ENCODE data around the gene DHX35.

The DHX35 gene

DNA sequence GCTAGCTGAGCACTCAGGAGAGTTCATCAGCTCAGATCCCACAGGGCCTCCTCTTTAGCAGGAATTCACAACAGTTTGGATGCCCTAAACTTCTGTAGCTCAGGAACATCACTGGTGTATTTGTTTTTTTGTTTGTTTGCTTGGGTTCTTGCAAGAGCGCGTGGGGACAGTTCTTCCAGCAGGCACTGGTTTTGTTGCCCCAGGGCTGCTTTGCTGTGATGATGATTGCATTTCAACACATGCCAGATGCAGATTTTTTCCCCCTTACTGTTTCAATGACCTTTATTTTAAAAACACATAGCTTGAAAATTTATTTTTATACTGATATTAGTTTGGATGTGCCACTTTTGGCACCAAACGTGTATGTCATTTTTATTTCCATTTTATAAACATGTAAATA, 77.1 kb downstream of the DHX35 start:
- ChIA-PET POLR2A (no interaction called here), CTCF (no interaction called here)
- DNase-seq (ENCODE audit: extremely low spot score) = no peak
- TF ChIP-seq FOXA1 (IDR thresholded peaks at IDR 0.05) (no peak), CTBP1 (IDR thresholded peaks at IDR 0.05; ENCODE audit: borderline replicate concordance) (no peak), SUZ12 (IDR thresholded peaks at IDR 0.05) (no peak), ELF4 (IDR thresholded peaks at IDR 0.05) (no peak), ZNF384 (IDR thresholded peaks at IDR 0.05) (no peak), BHLHE40 (IDR thresholded peaks at IDR 0.05; ENCODE audit: borderline replicate concordance) (no peak), L3MBTL2 (conservative IDR thresholded peaks at IDR 0.05) (no peak), ARNT (IDR thresholded peaks at IDR 0.05) (no peak), HDGF (IDR thresholded peaks at IDR 0.05; ENCODE audit: borderline replicate concordance) (no peak), NFRKB (IDR thresholded peaks at IDR 0.05) (no peak), LEF1 (IDR thresholded peaks at IDR 0.05; ENCODE audit: borderline replicate concordance) (no peak), TARDBP (IDR thresholded peaks at IDR 0.05) (no peak), FOXK2 (IDR thresholded peaks at IDR 0.05) (no peak), FOXM1 (IDR thresholded peaks at IDR 0.05; ENCODE audit: borderline replicate concordance) (no peak)
- TF ChIP-seq, protein P1, sequence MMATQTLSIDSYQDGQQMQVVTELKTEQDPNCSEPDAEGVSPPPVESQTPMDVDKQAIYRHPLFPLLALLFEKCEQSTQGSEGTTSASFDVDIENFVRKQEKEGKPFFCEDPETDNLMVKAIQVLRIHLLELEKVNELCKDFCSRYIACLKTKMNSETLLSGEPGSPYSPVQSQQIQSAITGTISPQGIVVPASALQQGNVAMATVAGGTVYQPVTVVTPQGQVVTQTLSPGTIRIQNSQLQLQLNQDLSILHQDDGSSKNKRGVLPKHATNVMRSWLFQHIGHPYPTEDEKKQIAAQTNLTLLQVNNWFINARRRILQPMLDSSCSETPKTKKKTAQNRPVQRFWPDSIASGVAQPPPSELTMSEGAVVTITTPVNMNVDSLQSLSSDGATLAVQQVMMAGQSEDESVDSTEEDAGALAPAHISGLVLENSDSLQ (IDR thresholded peaks at IDR 0.05) = no peak

DNA sequence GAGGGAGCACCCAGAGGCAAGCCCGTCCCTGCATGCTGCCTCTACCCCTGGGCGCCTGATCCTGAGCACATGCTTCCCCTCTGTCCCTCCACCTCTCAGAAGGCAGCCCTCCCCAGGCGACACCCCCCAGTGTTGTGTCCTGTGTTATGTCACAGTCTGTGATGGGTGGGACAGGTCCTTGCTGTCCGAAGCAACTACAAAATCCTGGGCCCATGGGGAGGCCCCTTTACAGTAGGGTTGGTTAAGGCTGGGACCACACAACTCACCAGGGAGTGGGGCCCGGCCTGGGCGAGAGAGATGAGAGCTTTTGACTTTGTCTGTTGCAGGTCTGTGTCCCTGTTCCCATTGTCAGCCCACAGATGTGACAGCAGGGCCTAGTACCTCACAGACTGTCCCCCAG, 78.0 kb downstream of the DHX35 start:
- ChIA-PET POLR2A (interaction anchor here (1.9 kb wide), 1 partner anchor 78 kb away, joined by 4 read pairs; the partner anchor contains the start of gene DHX35), CTCF (interaction anchor here (1.7 kb wide), 1 partner anchor 9 kb away, joined by 5 read pairs; no protein-coding TSS in a partner anchor)
- DNase-seq (ENCODE audit: extremely low spot score) = no peak
- TF ChIP-seq FOXA1 (IDR thresholded peaks at IDR 0.05) (no peak), BHLHE40 (IDR thresholded peaks at IDR 0.05; ENCODE audit: borderline replicate concordance) (no peak), TARDBP (IDR thresholded peaks at IDR 0.05) (no peak), SUZ12 (IDR thresholded peaks at IDR 0.05) (no peak), ARNT (IDR thresholded peaks at IDR 0.05) (no peak), LEF1 (IDR thresholded peaks at IDR 0.05; ENCODE audit: borderline replicate concordance) (no peak), FOXM1 (IDR thresholded peaks at IDR 0.05; ENCODE audit: borderline replicate concordance) (no peak), HDGF (IDR thresholded peaks at IDR 0.05; ENCODE audit: borderline replicate concordance) (no peak), NFRKB (IDR thresholded peaks at IDR 0.05) (no peak)

DNA sequence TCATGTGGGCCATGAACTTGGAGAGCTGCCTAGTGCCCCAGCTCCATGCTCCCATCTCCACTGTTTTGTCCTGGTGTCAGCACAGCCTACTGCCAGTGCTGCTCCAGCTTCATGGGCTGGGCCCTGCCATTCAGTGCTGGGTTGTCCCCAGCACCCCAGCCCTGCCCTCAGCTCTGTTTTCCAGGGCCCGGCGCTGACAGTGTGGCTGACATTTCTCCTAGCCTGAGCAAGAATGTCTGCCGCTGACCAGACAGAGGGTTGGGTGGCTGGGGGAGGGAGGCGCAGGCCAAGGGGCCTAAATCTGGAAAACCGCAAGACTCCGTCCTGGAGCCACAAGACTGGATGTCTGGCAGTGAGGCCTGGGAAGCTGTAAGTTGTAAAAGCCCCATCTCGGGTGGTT, 78.9 kb downstream of the DHX35 start:
- no peak for DNase-seq (ENCODE audit: extremely low spot score)
- ChIA-PET CTCF (interaction anchor here (1.7 kb wide), 1 partner anchor 8 kb away, joined by 5 read pairs; no protein-coding TSS in a partner anchor), POLR2A (interaction anchor here (1.3 to 1.9 kb wide), 2 partner anchors 8 to 79 kb away, joined by 4 to 5 read pairs; partner anchors contain the start of gene DHX35)
- no peak for TF ChIP-seq FOXA1 (IDR thresholded peaks at IDR 0.05)
- no peak for TF ChIP-seq LEF1 (IDR thresholded peaks at IDR 0.05; ENCODE audit: borderline replicate concordance)
- no peak for TF ChIP-seq FOXK2 (IDR thresholded peaks at IDR 0.05)
- no peak for TF ChIP-seq L3MBTL2 (conservative IDR thresholded peaks at IDR 0.05)
- TF ChIP-seq ZNF384 (IDR thresholded peaks at IDR 0.05) = no peak
- TF ChIP-seq BHLHE40 (IDR thresholded peaks at IDR 0.05; ENCODE audit: borderline replicate concordance) = no peak
- TF ChIP-seq, protein P1 (IDR thresholded peaks at IDR 0.05) = no peak
- no peak for TF ChIP-seq FOXM1 (IDR thresholded peaks at IDR 0.05; ENCODE audit: borderline replicate concordance)
- no peak for TF ChIP-seq SUZ12 (IDR thresholded peaks at IDR 0.05)
- no peak for TF ChIP-seq SP1 (IDR thresholded peaks at IDR 0.05)

DNA sequence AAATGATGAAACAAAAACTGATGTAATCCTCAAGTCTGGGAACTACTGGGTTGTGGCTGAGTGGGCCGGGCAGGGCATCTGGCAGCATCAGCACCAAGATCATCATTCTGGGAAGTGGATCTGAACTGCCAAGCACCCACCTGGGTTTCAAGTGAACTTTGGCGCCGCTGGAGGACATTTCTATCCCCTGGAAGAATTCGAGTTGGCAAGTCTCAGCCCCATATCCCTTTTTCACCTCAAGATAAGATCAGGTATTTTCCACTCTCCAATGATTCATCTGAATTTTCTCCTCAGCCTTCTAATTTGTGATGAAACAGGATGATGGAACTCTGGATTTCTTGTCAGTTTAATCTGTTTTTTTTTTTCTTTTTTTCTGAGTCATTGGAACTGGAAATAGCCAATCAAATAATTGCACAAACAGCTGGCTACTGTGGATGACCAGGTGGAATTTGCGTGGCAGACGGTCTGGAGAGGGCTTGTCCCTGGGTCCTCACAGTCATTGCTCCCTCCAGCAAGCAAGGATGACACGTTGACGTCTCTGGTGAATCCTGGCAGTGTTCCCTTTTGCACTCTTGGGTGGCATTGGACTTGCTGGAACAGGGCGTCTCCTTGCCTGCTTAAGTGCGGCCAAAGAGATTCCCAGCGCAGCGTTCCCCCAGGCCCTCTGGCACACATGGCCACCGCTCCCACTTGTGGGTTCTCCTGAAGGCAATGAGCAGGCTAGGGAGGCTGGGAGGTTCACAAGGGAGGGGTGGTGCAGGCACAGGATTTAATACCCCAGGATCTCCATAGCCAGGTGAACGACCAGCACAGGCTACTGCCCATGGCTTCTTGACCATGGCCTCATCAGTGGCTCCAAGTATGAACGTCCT, 80.4 kb downstream of the DHX35 start:
- DNase-seq (ENCODE audit: extremely low spot score) = no peak
- POLR2A ChIA-PET = no interaction called here
- TF ChIP-seq NFRKB (IDR thresholded peaks at IDR 0.05) = no peak
- TF ChIP-seq ELF4 (IDR thresholded peaks at IDR 0.05) = no peak
- no peak for TF ChIP-seq CTBP1 (IDR thresholded peaks at IDR 0.05; ENCODE audit: borderline replicate concordance)
- no peak for TF ChIP-seq FOXA1 (IDR thresholded peaks at IDR 0.05)
- TF ChIP-seq FOXM1 (IDR thresholded peaks at IDR 0.05; ENCODE audit: borderline replicate concordance) = no peak
- no peak for TF ChIP-seq ARNT (IDR thresholded peaks at IDR 0.05)
- TF ChIP-seq BHLHE40 (IDR thresholded peaks at IDR 0.05; ENCODE audit: borderline replicate concordance) = no peak
- TF ChIP-seq SP1 (IDR thresholded peaks at IDR 0.05) = no peak
- TF ChIP-seq SUZ12 (IDR thresholded peaks at IDR 0.05) = no peak
- no peak for TF ChIP-seq FOXK2 (IDR thresholded peaks at IDR 0.05)
- TF ChIP-seq ZNF384 (IDR thresholded peaks at IDR 0.05) = no peak
- TF ChIP-seq L3MBTL2 (conservative IDR thresholded peaks at IDR 0.05) = no peak
- CTCF ChIA-PET = no interaction called here

DNA sequence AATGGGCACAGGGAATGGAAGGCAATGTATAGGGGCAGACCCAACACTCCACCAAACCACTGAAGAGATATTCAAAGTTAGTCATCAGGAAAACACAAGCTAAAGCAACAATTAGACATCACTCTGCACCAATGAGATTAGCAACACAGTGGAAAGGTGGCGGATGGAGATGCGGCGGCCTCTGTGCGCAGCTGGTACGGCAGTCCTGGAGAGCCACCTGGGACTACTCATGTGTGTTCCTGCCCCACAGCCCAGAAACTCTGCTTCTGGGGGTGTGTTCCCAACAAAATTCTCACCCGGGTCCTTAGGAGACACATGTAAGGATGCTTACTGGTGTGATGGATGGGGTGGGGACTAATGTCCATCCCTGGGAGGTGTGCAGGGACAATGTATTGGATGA, 82.4 kb downstream of the DHX35 start:
- POLR2A ChIA-PET = no interaction called here
- TF ChIP-seq FOXM1 (IDR thresholded peaks at IDR 0.05; ENCODE audit: borderline replicate concordance) = no peak
- TF ChIP-seq SUZ12 (IDR thresholded peaks at IDR 0.05) = no peak
- no peak for TF ChIP-seq SP1 (IDR thresholded peaks at IDR 0.05)
- no peak for TF ChIP-seq CTBP1 (IDR thresholded peaks at IDR 0.05; ENCODE audit: borderline replicate concordance)
- TF ChIP-seq FOXA1 (IDR thresholded peaks at IDR 0.05) = no peak
- no peak for TF ChIP-seq L3MBTL2 (conservative IDR thresholded peaks at IDR 0.05)
- TF ChIP-seq TARDBP (IDR thresholded peaks at IDR 0.05) = no peak
- TF ChIP-seq, protein P1 (IDR thresholded peaks at IDR 0.05) = no peak
- no peak for TF ChIP-seq FOXK2 (IDR thresholded peaks at IDR 0.05)
- TF ChIP-seq LEF1 (IDR thresholded peaks at IDR 0.05; ENCODE audit: borderline replicate concordance) = no peak
- TF ChIP-seq BHLHE40 (IDR thresholded peaks at IDR 0.05; ENCODE audit: borderline replicate concordance) = no peak
- no peak for TF ChIP-seq NFRKB (IDR thresholded peaks at IDR 0.05)
- no peak for TF ChIP-seq HDGF (IDR thresholded peaks at IDR 0.05; ENCODE audit: borderline replicate concordance)
- TF ChIP-seq ZNF384 (IDR thresholded peaks at IDR 0.05) = no peak
- TF ChIP-seq ELF4 (IDR thresholded peaks at IDR 0.05) = no peak
- TF ChIP-seq ARNT (IDR thresholded peaks at IDR 0.05) = no peak
- CTCF ChIA-PET = interaction anchor here (2.5 kb wide), 1 partner anchor 36 kb away, joined by 7 read pairs; no protein-coding TSS in a partner anchor
- no peak for DNase-seq (ENCODE audit: extremely low spot score)
